H54 (cell line): Measurements from ENCODE around the gene SAPCD1.
A peak's percentile ranks its signal among the peaks of the same experiment; 100 is the strongest.

ENCODE experiments used
- DNase-seq: peaks from one replicate; pipeline ENCODE4 v3.0.0; 2011; ENCODE audit warnings: low spot score, mixed read lengths; ENCODE audit not compliant: insufficient read length
- FAIRE-seq: peaks from 3 replicates; lab custom pipeline; 2011; peaks lifted over from hg19 to GRCh38; lab: Jason Lieb, UNC
- POLR2A ChIP-seq: IDR thresholded peaks from 2 replicates; pipeline ENCODE4 v1.6.1; 2011; ENCODE audit warnings: low read depth, mild to moderate bottlenecking, low read length

SAPCD1 gene

GRCh38 chr6:31734821-31735406, 27.5 kb upstream of the SAPCD1 start:
- DNase-seq (peak; percentile 69), FAIRE-seq (no peak)
- peak; percentile 53; the same call in 1 of the 2 replicates for TF ChIP-seq POLR2A

GRCh38 chr6:31736021-31736767, 26.3 kb upstream of the SAPCD1 start, which contains the start of gene CLIC1:
CLIC1 (minus strand) TSS chr6:31736530; CDS start chr6:31736300, 230 bp downstream.
- DNase-seq (peak; percentile 75), FAIRE-seq (no peak)
- TF ChIP-seq POLR2A: peak; percentile 88

- DNase-seq (no peak), FAIRE-seq (no peak)
- no peak for TF ChIP-seq POLR2A
Measured at GRCh38 chr6:31736768-31737314, 25.6 kb upstream of the SAPCD1 start.

GRCh38 chr6:31737315-31737990, 25.0 kb upstream of the SAPCD1 start:
- FAIRE-seq (no peak), DNase-seq (no peak)
- TF ChIP-seq POLR2A: no peak

GRCh38 chr6:31737991-31738979, 24.2 kb upstream of the SAPCD1 start:
- peak; percentile 36 for FAIRE-seq
- peak; percentile 34; the same call in 1 of the 2 replicates for TF ChIP-seq POLR2A
- DNase-seq: peak; percentile 71

GRCh38 chr6:31739639-31740396, 22.6 kb upstream of the SAPCD1 start, which contains the start of gene MSH5:
MSH5 (plus strand) TSS chr6:31740005; CDS start chr6:31740467, 462 bp downstream.
- FAIRE-seq (peak; percentile 72), DNase-seq (peak; percentile 90)
- peak; percentile 49 for TF ChIP-seq POLR2A

- no peak for DNase-seq
- no peak for FAIRE-seq
- peak; percentile 13; the same call in 1 of the 2 replicates for TF ChIP-seq POLR2A
Measured at GRCh38 chr6:31740397-31741223, 21.8 kb upstream of the SAPCD1 start.

GRCh38 chr6:31741815-31742214, 20.6 kb upstream of the SAPCD1 start:
- DNase-seq (no peak), FAIRE-seq (no peak)
- no peak for TF ChIP-seq POLR2A

- FAIRE-seq: no peak
- no peak for TF ChIP-seq POLR2A
- no peak for DNase-seq
Measured at GRCh38 chr6:31742894-31743293, 19.6 kb upstream of the SAPCD1 start.

- no peak for FAIRE-seq
- no peak for TF ChIP-seq POLR2A
- no peak for DNase-seq
Measured at GRCh38 chr6:31744422-31744821, 18.0 kb upstream of the SAPCD1 start.

GRCh38 chr6:31749301-31750036, 13.0 kb upstream of the SAPCD1 start:
- no peak for DNase-seq
- FAIRE-seq: no peak
- TF ChIP-seq POLR2A: no peak
